ENCODE data around the gene TSHR. TPM values are rescaled to one million over a fixed set of nuclear protein-coding genes. Genes with fewer than 3 reads are reported as not detected.
"Not testable (repeated sequence)": the region's sequence is repeated elsewhere in the genome, so short reads cannot be mapped to it uniquely, and the experiment has no call there.

Gene TSHR
- total RNA-seq, 2 experiments from 2014 or later = not detected

- POLR2A ChIA-PET = no interaction called here
- CTCF ChIA-PET = no interaction called here
Observed at GRCh38 chr14:81051547-81051946, 96.1 kb downstream of the TSHR start.

- POLR2A ChIA-PET, CTCF ChIA-PET: not testable (repeated sequence)
Observed at GRCh38 chr14:81054057-81054456, 98.6 kb downstream of the TSHR start.

- POLR2A ChIA-PET = no interaction called here
- CTCF ChIA-PET = no interaction called here
Observed at GRCh38 chr14:81055971-81056370, 100.5 kb downstream of the TSHR start.

- ChIA-PET POLR2A (no interaction called here), CTCF (no interaction called here)
Observed at GRCh38 chr14:81062380-81062779, 107.0 kb downstream of the TSHR start.

GRCh38 chr14:81062816-81063215, 107.4 kb downstream of the TSHR start:
- CTCF ChIA-PET = no interaction called here
- POLR2A ChIA-PET = no interaction called here

- CTCF ChIA-PET = no interaction called here
- POLR2A ChIA-PET = no interaction called here
Observed at GRCh38 chr14:81066672-81067071, 111.3 kb downstream of the TSHR start.

- POLR2A ChIA-PET = no interaction called here
Observed at GRCh38 chr14:81067156-81067555, 111.7 kb downstream of the TSHR start.

GRCh38 chr14:81068176-81068782, 112.9 kb downstream of the TSHR start:
- POLR2A ChIA-PET = no interaction called here
- CTCF ChIA-PET = no interaction called here

More at GRCh38 chr14:81067156-81067555, 111.7 kb downstream of the TSHR start:
- CTCF ChIA-PET = no interaction called here

GRCh38 chr14:81070511-81070910, 115.1 kb downstream of the TSHR start:
- CTCF ChIA-PET = no interaction called here
- POLR2A ChIA-PET = no interaction called here

- CTCF ChIA-PET = no interaction called here
Observed at GRCh38 chr14:81085596-81085995, 130.2 kb downstream of the TSHR start.

GRCh38 chr14:81087230-81087629, 131.8 kb downstream of the TSHR start:
- CTCF ChIA-PET = no interaction called here
- POLR2A ChIA-PET = no interaction called here

More at GRCh38 chr14:81085596-81085995, 130.2 kb downstream of the TSHR start:
- POLR2A ChIA-PET = no interaction called here

GRCh38 chr14:81091139-81091538, 135.7 kb downstream of the TSHR start:
- CTCF ChIA-PET = no interaction called here
- POLR2A ChIA-PET = no interaction called here

- POLR2A ChIA-PET = no interaction called here
- CTCF ChIA-PET = no interaction called here
Observed at GRCh38 chr14:81091660-81092059, 136.2 kb downstream of the TSHR start.

- CTCF ChIA-PET = no interaction called here
- POLR2A ChIA-PET = no interaction called here
Observed at GRCh38 chr14:81093651-81094050, 138.2 kb downstream of the TSHR start.

- CTCF ChIA-PET = no interaction called here
- POLR2A ChIA-PET = no interaction called here
Observed at GRCh38 chr14:81095539-81095938, 140.1 kb downstream of the TSHR start.

GRCh38 chr14:81096656-81097055, 141.2 kb downstream of the TSHR start:
- ChIA-PET CTCF (no interaction called here), POLR2A (no interaction called here)

GRCh38 chr14:81102217-81102616, 146.8 kb downstream of the TSHR start:
- ChIA-PET CTCF (no interaction called here), POLR2A (no interaction called here)

- ChIA-PET POLR2A (no interaction called here), CTCF (no interaction called here)
Observed at GRCh38 chr14:81103443-81103842, 148.0 kb downstream of the TSHR start.

GRCh38 chr14:81105378-81105777, 150.0 kb downstream of the TSHR start:
- ChIA-PET CTCF (interaction anchor here (0.7 kb wide), 1 partner anchor 395 kb away, joined by 3 read pairs; no protein-coding TSS in a partner anchor), POLR2A (no interaction called here)

GRCh38 chr14:81105961-81106360, 150.5 kb downstream of the TSHR start:
- CTCF ChIA-PET = interaction anchor here (0.7 kb wide), 1 partner anchor 395 kb away, joined by 3 read pairs; no protein-coding TSS in a partner anchor
- POLR2A ChIA-PET = no interaction called here

GRCh38 chr14:81110186-81110585, 154.8 kb downstream of the TSHR start:
- POLR2A ChIA-PET = no interaction called here
- CTCF ChIA-PET = no interaction called here

GRCh38 chr14:81113176-81113575, 157.8 kb downstream of the TSHR start:
- CTCF ChIA-PET = no interaction called here
- POLR2A ChIA-PET = no interaction called here

Data from activated CD8-positive, alpha-beta memory T cell treated with anti-CD3 and anti-CD28 coated beads for 36 hours (primary cell).